Neural progenitor cell (in vitro differentiated cells): ENCODE measurements around the gene MAPK10. TPM values are rescaled to one million over a fixed set of nuclear protein-coding genes. Genes with fewer than 3 reads are reported as not detected.
A peak's percentile ranks its signal among the peaks of the same experiment; 100 is the strongest.

Experiments used
- DNase-seq: peaks from one replicate; pipeline ENCODE4 v3.0.0-alpha.2; 2016; ENCODE audit warnings: low spot score
- H2AFZ ChIP-seq: fragments of 200-600 bp; sonication (generic); replicated peaks from 2 replicates; pipeline ENCODE4 v1.6.1; 2016; ENCODE audit warnings: antibody characterized with exemption
- H3F3A ChIP-seq: fragments of 200-600 bp; sonication (generic); 2 replicates; pipeline ENCODE4 v1.6.1; 2016; ENCODE audit warnings: antibody characterized with exemption, low read depth
- H3K27ac ChIP-seq: fragments of 200-600 bp; sonication (generic); 2 replicates; pipeline ENCODE4 v1.5.1; 2016; ENCODE audit warnings: mild to moderate bottlenecking
- H3K27me3 ChIP-seq: fragments of 200-600 bp; sonication (generic); 2 replicates; pipeline ENCODE4 v1.6.1; 2016; ENCODE audit warnings: mild to moderate bottlenecking, moderate library complexity
- H3K36me3 ChIP-seq: fragments of 200-600 bp; sonication (generic); 2 replicates; pipeline ENCODE4 v1.5.1; 2016
- H3K4me1 ChIP-seq: fragments of 200-600 bp; sonication (generic); 2 replicates; pipeline ENCODE4 v1.6.1; 2016; ENCODE audit warnings: mixed run types
- H3K4me2 ChIP-seq: fragments of 200-600 bp; sonication (generic); 2 replicates; pipeline ENCODE4 v1.6.1; 2016
- H3K4me3 ChIP-seq: fragments of 200-600 bp; sonication (generic); 2 replicates; pipeline ENCODE4 v1.5.1; 2016
- H3K79me2 ChIP-seq: fragments of 200-600 bp; sonication (generic); 2 replicates; pipeline ENCODE4 v1.6.1; 2016; ENCODE audit warnings: low read depth
- H3K9ac ChIP-seq: fragments of 200-600 bp; sonication (generic); 2 replicates; pipeline ENCODE4 v1.6.1; 2016
- H3K9me3 ChIP-seq: fragments of 200-600 bp; sonication (generic); 2 replicates; pipeline ENCODE4 v1.5.1; 2016; ENCODE audit warnings: low read depth
- H4K20me1 ChIP-seq: fragments of 200-600 bp; sonication (generic); 2 replicates; pipeline ENCODE4 v1.6.1; 2016; ENCODE audit warnings: low read depth
- H3K27ac Mint-ChIP-seq: 3 replicates; pipeline ENCODE4 v1.8.0; 2021; ENCODE audit warnings: mixed read lengths
- H3K27me3 Mint-ChIP-seq: 2 replicates; pipeline ENCODE4 v1.8.0; 2022; ENCODE audit warnings: low read depth, mild to moderate bottlenecking, inconsistent platforms, moderate library complexity, mixed read lengths; ENCODE audit not compliant: insufficient read depth
- H3K36me3 Mint-ChIP-seq: 3 replicates; pipeline ENCODE4 v1.8.0; 2021; ENCODE audit warnings: mixed read lengths
- H3K4me1 Mint-ChIP-seq: 3 replicates; pipeline ENCODE4 v1.8.0; 2021; ENCODE audit warnings: mixed read lengths
- H3K4me3 Mint-ChIP-seq: 3 replicates; pipeline ENCODE4 v1.8.0; 2021; ENCODE audit warnings: mild to moderate bottlenecking, moderate library complexity, mixed read lengths
- H3K9me3 Mint-ChIP-seq: 3 replicates; pipeline ENCODE4 v1.8.0; 2020; ENCODE audit warnings: mixed read lengths
- EZH2 ChIP-seq: fragments of 200-600 bp; sonication (generic); IDR thresholded peaks from 2 replicates; pipeline ENCODE4 v1.6.1; 2017; ENCODE audit warnings: antibody characterized with exemption, mild to moderate bottlenecking, moderate library complexity
- EZH2phosphoT487 ChIP-seq: fragments of 200-600 bp; sonication (generic); IDR thresholded peaks from 2 replicates; pipeline ENCODE4 v1.6.1; 2017; ENCODE audit warnings: antibody characterized with exemption
- total RNA-seq: library from RNA; depleted of rRNA; stranded (reverse); fragments of >200 nt; gene quantifications from 2 replicates; pipeline ENCODE4 v1.2.3, GENCODE V29; 2015; ENCODE audit warnings: low replicate concordance
- TF ChIP-seq, protein P1 (sequence below): fragments of 200-600 bp; sonication (generic); IDR thresholded peaks from 2 replicates; pipeline ENCODE4 v1.5.1; 2017; ENCODE audit warnings: antibody characterized with exemption, mild to moderate bottlenecking

Gene MAPK10
- total RNA-seq, 1 donor from 2014 or later = 383 TPM

DNA sequence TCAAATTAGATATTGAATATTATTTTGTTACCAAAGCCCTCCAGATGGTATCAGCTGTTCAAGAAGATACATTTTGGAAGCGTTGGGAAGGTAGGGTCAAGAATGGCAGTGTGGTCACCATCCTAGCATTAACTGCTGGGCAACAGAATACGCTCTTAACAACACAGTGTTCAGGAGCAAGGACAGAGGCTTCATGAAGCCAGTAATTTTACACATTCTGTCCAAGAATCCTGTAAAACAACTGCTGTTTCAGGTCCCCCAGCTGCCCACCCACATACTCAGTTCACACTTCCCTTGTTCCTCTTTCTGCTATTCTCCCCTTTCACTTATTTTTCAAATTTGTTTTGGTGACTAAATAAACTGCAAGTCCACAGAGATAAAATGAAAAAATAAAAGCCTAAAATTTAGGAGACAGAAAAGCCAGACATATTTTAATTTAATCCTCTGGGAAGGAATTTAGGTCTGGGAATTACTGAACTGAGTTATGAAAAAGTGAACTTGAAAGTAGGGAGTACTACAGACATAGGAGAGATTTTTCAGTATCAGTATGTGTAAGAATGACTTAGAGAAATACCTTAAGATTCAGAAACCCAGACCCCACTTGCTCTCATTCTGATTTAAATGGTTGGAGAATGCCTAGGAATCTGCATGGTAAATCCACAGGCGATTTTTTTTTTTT, 406.7 kb downstream of the MAPK10 start:
- Mint-ChIP-seq H3K9me3 (no peaks in the 10 kb centered on the region), H3K4me3 (no peak overlapping the region), H3K27me3 (peaks cover 2% of the 10 kb centered on the region), H3K27ac (no peak overlapping the region), H3K36me3 (no peaks in the 10 kb centered on the region), H3K4me1 (peaks cover 15% of the 10 kb centered on the region)
- Histone ChIP-seq H3K9ac (no peak overlapping the region), H3K27me3 (no peaks in the 10 kb centered on the region), H4K20me1 (no peaks in the 10 kb centered on the region), H3K4me2 (no peak overlapping the region), H3K27ac (no peak overlapping the region), H2AFZ (peak overlapping the region; percentile 65), H3K9me3 (no peaks in the 10 kb centered on the region), H3K4me3 (no peak overlapping the region), H3K4me1 (no peaks in the 10 kb centered on the region), H3K79me2 (no peaks in the 10 kb centered on the region), H3F3A (no peaks in the 10 kb centered on the region), H3K36me3 (no peaks in the 10 kb centered on the region)
- TF ChIP-seq, protein P1, sequence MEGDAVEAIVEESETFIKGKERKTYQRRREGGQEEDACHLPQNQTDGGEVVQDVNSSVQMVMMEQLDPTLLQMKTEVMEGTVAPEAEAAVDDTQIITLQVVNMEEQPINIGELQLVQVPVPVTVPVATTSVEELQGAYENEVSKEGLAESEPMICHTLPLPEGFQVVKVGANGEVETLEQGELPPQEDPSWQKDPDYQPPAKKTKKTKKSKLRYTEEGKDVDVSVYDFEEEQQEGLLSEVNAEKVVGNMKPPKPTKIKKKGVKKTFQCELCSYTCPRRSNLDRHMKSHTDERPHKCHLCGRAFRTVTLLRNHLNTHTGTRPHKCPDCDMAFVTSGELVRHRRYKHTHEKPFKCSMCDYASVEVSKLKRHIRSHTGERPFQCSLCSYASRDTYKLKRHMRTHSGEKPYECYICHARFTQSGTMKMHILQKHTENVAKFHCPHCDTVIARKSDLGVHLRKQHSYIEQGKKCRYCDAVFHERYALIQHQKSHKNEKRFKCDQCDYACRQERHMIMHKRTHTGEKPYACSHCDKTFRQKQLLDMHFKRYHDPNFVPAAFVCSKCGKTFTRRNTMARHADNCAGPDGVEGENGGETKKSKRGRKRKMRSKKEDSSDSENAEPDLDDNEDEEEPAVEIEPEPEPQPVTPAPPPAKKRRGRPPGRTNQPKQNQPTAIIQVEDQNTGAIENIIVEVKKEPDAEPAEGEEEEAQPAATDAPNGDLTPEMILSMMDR = no peak
- TF ChIP-seq EZH2 (no peak), EZH2phosphoT487 (no peak)
- DNase-seq = no peak

DNA sequence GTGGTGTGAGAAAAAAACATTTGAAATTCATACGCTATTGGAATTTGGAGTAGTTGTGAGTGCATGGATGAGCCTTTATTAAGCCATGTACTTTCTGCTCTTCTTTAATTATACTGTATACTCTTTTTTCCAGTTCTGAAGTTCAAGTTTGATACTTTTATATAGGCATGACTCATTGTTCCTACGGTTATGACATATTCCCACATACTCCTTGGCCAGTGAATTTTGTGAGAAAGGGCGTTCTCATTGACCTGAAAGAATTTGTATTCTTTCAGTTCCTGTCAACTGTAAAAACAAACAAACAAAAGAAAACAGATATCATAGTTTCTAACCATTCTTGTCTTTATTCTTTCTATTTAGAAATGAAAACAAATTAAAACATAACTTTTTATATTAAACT, 407.3 kb downstream of the MAPK10 start:
- Histone ChIP-seq H3K4me3 (no peak overlapping the region), H3K27me3 (no peaks in the 10 kb centered on the region), H3K9me3 (no peaks in the 10 kb centered on the region), H4K20me1 (no peaks in the 10 kb centered on the region), H3K4me1 (peaks cover 2% of the 10 kb centered on the region), H3K27ac (no peak overlapping the region), H3K36me3 (no peaks in the 10 kb centered on the region), H3K79me2 (no peaks in the 10 kb centered on the region), H3F3A (no peaks in the 10 kb centered on the region), H2AFZ (no peak overlapping the region), H3K4me2 (no peak overlapping the region), H3K9ac (no peak overlapping the region)
- TF ChIP-seq EZH2 (no peak), EZH2phosphoT487 (no peak)
- TF ChIP-seq, protein P1 = no peak
- Mint-ChIP-seq H3K27ac (no peak overlapping the region), H3K4me1 (peaks cover 15% of the 10 kb centered on the region), H3K27me3 (peaks cover 2% of the 10 kb centered on the region), H3K9me3 (no peaks in the 10 kb centered on the region), H3K36me3 (no peaks in the 10 kb centered on the region), H3K4me3 (no peak overlapping the region)
- DNase-seq = no peak

DNA sequence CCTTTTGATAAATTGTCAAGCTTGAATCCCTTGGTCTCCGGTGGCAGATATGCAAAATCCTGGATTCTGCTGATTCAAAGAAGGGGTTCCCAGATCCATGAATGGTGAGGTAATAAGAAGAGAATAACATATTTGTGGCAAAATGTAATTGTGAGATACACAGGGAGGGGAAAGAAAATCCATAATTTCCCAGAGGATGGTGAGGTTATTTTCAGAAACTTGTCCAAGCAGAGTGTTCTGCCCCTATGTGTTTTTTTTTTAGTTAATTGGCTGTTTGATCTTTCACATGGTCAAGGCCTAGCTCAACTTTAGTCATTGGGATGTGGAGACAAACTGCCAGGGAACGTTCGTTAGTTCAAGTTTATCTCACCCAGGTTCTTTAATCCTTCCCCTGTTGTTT, 408.8 kb downstream of the MAPK10 start:
- Mint-ChIP-seq H3K36me3 (no peaks in the 10 kb centered on the region), H3K4me3 (no peak overlapping the region), H3K27me3 (peaks cover 2% of the 10 kb centered on the region), H3K9me3 (no peaks in the 10 kb centered on the region), H3K27ac (no peak overlapping the region), H3K4me1 (peaks cover 15% of the 10 kb centered on the region)
- Histone ChIP-seq H3K27ac (no peak overlapping the region), H3K27me3 (no peaks in the 10 kb centered on the region), H3K36me3 (no peaks in the 10 kb centered on the region), H3K4me1 (peaks cover 9% of the 10 kb centered on the region), H4K20me1 (no peaks in the 10 kb centered on the region), H3K4me2 (no peak overlapping the region), H3F3A (no peaks in the 10 kb centered on the region), H3K9ac (no peak overlapping the region), H3K4me3 (no peak overlapping the region), H3K9me3 (no peaks in the 10 kb centered on the region), H2AFZ (no peak overlapping the region), H3K79me2 (no peaks in the 10 kb centered on the region)
- TF ChIP-seq EZH2 = no peak
- no peak for DNase-seq

DNA sequence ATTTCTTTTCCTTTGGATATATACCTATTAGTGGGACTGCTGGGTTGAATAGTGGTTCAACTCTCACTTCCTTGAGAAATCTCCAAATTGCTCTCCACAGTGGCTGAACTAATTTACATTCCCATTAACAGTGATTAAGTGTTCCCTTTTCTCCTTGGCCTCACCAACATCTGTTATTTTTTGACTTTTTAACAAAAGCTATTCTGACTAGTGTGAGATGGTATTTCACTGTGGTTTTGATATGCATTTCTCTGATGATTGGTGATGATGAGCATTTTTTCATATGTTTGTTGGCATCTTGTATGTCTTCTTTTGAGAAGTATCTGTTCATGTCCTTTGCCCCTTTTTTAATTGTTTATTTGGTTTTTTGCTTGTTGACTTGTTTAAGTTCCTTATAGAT, 413.0 kb downstream of the MAPK10 start:
- no peak overlapping the region for H3K4me3 Mint-ChIP-seq
- no peaks in the 10 kb centered on the region for H3K9me3 ChIP-seq
- no peaks in the 10 kb centered on the region for H3K9me3 Mint-ChIP-seq
- no peak overlapping the region for H3K27ac ChIP-seq
- H3K4me2 ChIP-seq = no peak overlapping the region
- no peaks in the 10 kb centered on the region for H4K20me1 ChIP-seq
- no peak overlapping the region for H2AFZ ChIP-seq
- peaks cover 9% of the 10 kb centered on the region for H3K4me1 ChIP-seq
- no peaks in the 10 kb centered on the region for H3K79me2 ChIP-seq
- no peaks in the 10 kb centered on the region for H3F3A ChIP-seq
- DNase-seq = no peak
- no peaks in the 10 kb centered on the region for H3K27me3 Mint-ChIP-seq
- no peak overlapping the region for H3K4me3 ChIP-seq
- no peaks in the 10 kb centered on the region for H3K36me3 ChIP-seq
- no peak overlapping the region for H3K9ac ChIP-seq
- no peak overlapping the region for H3K27ac Mint-ChIP-seq
- H3K36me3 Mint-ChIP-seq = peaks cover 5% of the 10 kb centered on the region
- TF ChIP-seq EZH2phosphoT487 (no peak), EZH2 (no peak)
- TF ChIP-seq, protein P1 = no peak
- peaks cover 3% of the 10 kb centered on the region for H3K4me1 Mint-ChIP-seq
- H3K27me3 ChIP-seq = no peaks in the 10 kb centered on the region
